Kidney (tissue), 14 donors: ENCODE results near the gene LRRC45. TPM values are rescaled to one million over a fixed set of nuclear protein-coding genes. Genes with fewer than 3 reads are reported as not detected.

Experiments used
- DNase-seq, 5 donors: peaks; one replicate each; pipeline ENCODE4 v3.0.0-alpha.2; 2013 to 2020
- FAIRE-seq: peaks from 2 replicates; lab custom pipeline; 2012; peaks lifted over from hg19 to GRCh38; lab: Jason Lieb, UNC
- H3K27ac ChIP-seq, 2 donors: one replicate each; pipeline ENCODE4 v1.7.0; 2013; ENCODE audit warnings: low read depth in 2 of 2, low read length in 2 of 2, inconsistent platforms in 1 of 2
- H3K27me3 ChIP-seq: one replicate; pipeline ENCODE4 v1.7.1; 2013; ENCODE audit warnings: low read length, inconsistent platforms; ENCODE audit not compliant: control insufficient read depth, insufficient read depth
- H3K36me3 ChIP-seq, 3 donors: one replicate each; pipeline versions ENCODE4 v1.7.0 to v1.7.1; 2013; ENCODE audit warnings: low read length in 3 of 3, control low read depth in 1 of 3, inconsistent platforms in 1 of 3; ENCODE audit not compliant: insufficient read depth in 3 of 3, control insufficient read depth in 2 of 3
- H3K4me1 ChIP-seq, 3 donors: one replicate each; pipeline versions ENCODE4 v1.7.0 to v1.7.1; 2013; ENCODE audit warnings: low read length in 3 of 3, inconsistent platforms in 1 of 3, low read depth in 1 of 3; ENCODE audit not compliant: control insufficient read depth in 2 of 3, insufficient read depth in 2 of 3
- H3K4me3 ChIP-seq, 3 donors: one replicate each; pipeline versions ENCODE4 v1.7.0 to v1.8.1; 2013; ENCODE audit warnings: low read length in 3 of 3, control low read depth in 1 of 3, inconsistent platforms in 1 of 3
- H3K9ac ChIP-seq, 3 donors: one replicate each; pipeline versions ENCODE4 v1.7.0 to v1.7.1; 2013; ENCODE audit warnings: low read length in 3 of 3, control low read depth in 1 of 3, inconsistent platforms in 1 of 3
- H3K9me3 ChIP-seq, 3 donors: one replicate each; pipeline versions ENCODE4 v1.7.0 to v1.7.1; 2013; ENCODE audit warnings: low read length in 3 of 3, control low read depth in 1 of 3, inconsistent platforms in 1 of 3; ENCODE audit not compliant: control insufficient read depth in 2 of 3, insufficient read depth in 1 of 3
- CTCF ChIP-seq: IDR thresholded peaks from 3 replicates; pipeline ENCODE4 v1.5.1; 2012; ENCODE audit warnings: mild to moderate bottlenecking, moderate library complexity, borderline replicate concordance; ENCODE audit not compliant: insufficient read depth; ENCODE audit errors: extremely low read depth
- intact Hi-C: fragments of 100-400 bp; cut with DNase I; formaldehyde crosslinking; loops from one replicate; pipeline ENCODE4 v1.11.1; 2022
- polyA plus RNA-seq: library from polyadenylated mRNA; stranded (reverse); fragments of 350-450 nt; fragmentation: Illumina TruSeq; extraction: RNeasy Lipid Tissue Mini Kit (QIAGEN cat#74804); gene quantifications from one replicate; pipeline ENCODE4 v1.2.3, GENCODE V29; 2014; ENCODE audit warnings: low read depth, low replicate concordance; ENCODE audit not compliant: insufficient read depth
- total RNA-seq: library from RNA; stranded (reverse); fragmentation: NEBNext Ultra II Directional; extraction: Animal tissue kit (Norgen Biotek cat#: 25700); gene quantifications from one replicate; pipeline ENCODE4 v1.2.1, GENCODE V29; 2021
- donor health status: control.
- donor health status: control.
- donor health status: control.
- donor health status: control.
- donor health status: control.
- donor health status: DM: yes; HTN: yes; CAD: no.
- donor health status: Normal renal cell carcinoma (clear cell type).

LRRC45 gene
- total and polyA plus RNA-seq, 2 donors from 2014 or later = 9.9 TPM

- Histone ChIP-seq H3K27me3 (no peaks in the 10 kb centered on the region), H3K4me3 (no peak overlapping the region), H3K36me3 (no peaks in the 10 kb centered on the region), H3K9ac (no peak overlapping the region), H3K4me1 (peaks cover 0 to 30% (median 6%) of the 10 kb centered on the region in 3 donors), H3K27ac (no peak overlapping the region), H3K9me3 (no peaks in the 10 kb centered on the region)
- no peak for TF ChIP-seq CTCF
- DNase-seq = no peak
- intact Hi-C loops = no loop called here
- FAIRE-seq = no peak
Measured at GRCh38 chr17:82025401-82026107, 2.4 kb downstream of the LRRC45 start.

DNA sequence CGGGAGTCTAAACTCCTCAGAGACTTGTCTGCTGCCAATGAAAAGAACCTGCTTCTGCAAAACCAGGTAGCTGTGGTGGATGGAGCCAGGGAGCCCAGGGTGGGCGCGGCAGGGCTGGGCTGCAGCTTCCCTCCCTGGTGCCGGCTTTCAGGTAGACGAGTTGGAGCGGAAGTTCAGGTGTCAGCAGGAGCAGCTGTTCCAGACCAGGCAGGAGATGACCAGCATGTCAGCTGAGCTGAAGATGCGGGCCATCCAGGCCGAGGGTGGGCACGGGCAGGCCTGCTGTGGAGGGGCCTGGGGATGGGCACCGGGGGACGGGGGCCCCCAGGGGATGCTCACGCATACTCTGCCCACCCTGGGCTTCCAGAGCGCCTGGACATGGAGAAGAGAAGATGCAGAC is 5.1 kb downstream of the LRRC45 start:
- no peaks in the 10 kb centered on the region for H3K36me3 ChIP-seq
- no peak overlapping the region for H3K4me3 ChIP-seq
- H3K27me3 ChIP-seq = no peaks in the 10 kb centered on the region
- H3K9me3 ChIP-seq = no peaks in the 10 kb centered on the region
- FAIRE-seq = no peak
- no peak for DNase-seq
- H3K4me1 ChIP-seq = peaks cover 0 to 20% (median 0%) of the 10 kb centered on the region in 3 donors
- no peak overlapping the region for H3K27ac ChIP-seq
- TF ChIP-seq CTCF = no peak
- no peak overlapping the region for H3K9ac ChIP-seq
- intact Hi-C loops = no loop called here

DNA sequence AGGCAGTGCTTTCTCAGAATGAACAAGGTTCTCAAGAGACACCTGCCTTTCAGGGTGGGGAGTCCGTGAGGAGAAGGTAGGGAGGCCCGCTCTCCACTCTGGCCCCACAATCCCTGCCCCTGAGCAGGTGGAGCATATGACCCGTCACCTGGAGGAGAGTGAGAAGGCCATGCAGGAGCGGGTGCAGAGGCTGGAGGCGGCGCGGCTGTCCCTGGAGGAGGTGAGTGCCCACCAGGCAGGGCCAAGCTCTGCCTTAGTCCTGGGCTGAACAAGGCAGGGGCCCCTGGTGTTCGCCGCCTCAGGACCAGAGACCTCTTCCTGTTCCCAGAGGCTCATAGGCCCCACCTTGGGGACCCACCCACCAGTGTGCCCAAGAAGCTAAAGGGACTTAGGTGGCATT is 5.9 kb downstream of the LRRC45 start:
- H3K4me1 ChIP-seq = peaks cover 0 to 15% (median 0%) of the 10 kb centered on the region in 3 donors
- no peak for TF ChIP-seq CTCF
- no peaks in the 10 kb centered on the region for H3K36me3 ChIP-seq
- H3K27ac ChIP-seq = no peak overlapping the region
- no peaks in the 10 kb centered on the region for H3K27me3 ChIP-seq
- no peak overlapping the region for H3K9ac ChIP-seq
- FAIRE-seq (no peak), DNase-seq (no peak)
- H3K4me3 ChIP-seq = no peak overlapping the region
- intact Hi-C loops = no loop called here
- H3K9me3 ChIP-seq = no peaks in the 10 kb centered on the region
